Measurements from ENCODE around the gene TRIM10.
"Not testable (repeated sequence)": the region's sequence is repeated elsewhere in the genome, so short reads cannot be mapped to it uniquely, and the experiment has no call there.

The TRIM10 gene

GRCh38 chr6:30171677-30172471 is 10.9 kb upstream of the TRIM10 start:
- H3K4me3 ChIP-seq (ENCODE audit: low read depth, low read length): no peak overlapping the region
- DNase-seq (ENCODE audit: low read depth): no peak
- no peak for TF ChIP-seq CTCF (IDR thresholded peaks at IDR 0.05; ENCODE audit: low read depth, low read length, missing control alignments)

GRCh38 chr6:30169658-30170614 is 8.9 kb upstream of the TRIM10 start:
- H3K4me3 ChIP-seq (ENCODE audit: low read depth, low read length): no peak overlapping the region
- peak; percentile 87 for TF ChIP-seq CTCF (IDR thresholded peaks at IDR 0.05; ENCODE audit: low read depth, low read length, missing control alignments)
- DNase-seq (ENCODE audit: low read depth): no peak

GRCh38 chr6:30168741-30169140 is 7.7 kb upstream of the TRIM10 start:
- TF ChIP-seq CTCF (IDR thresholded peaks at IDR 0.05; ENCODE audit: low read depth, low read length, missing control alignments): no peak
- H3K4me3 ChIP-seq (ENCODE audit: low read depth, low read length): no peak overlapping the region
- DNase-seq (ENCODE audit: low read depth): no peak

- no peak overlapping the region for H3K4me3 ChIP-seq (ENCODE audit: low read depth, low read length)
- DNase-seq (ENCODE audit: low read depth): no peak
- no peak for TF ChIP-seq CTCF (IDR thresholded peaks at IDR 0.05; ENCODE audit: low read depth, low read length, missing control alignments)
Observed at GRCh38 chr6:30167101-30167500, 6.1 kb upstream of the TRIM10 start.

- H3K4me3 ChIP-seq (ENCODE audit: low read depth, low read length); DNase-seq (ENCODE audit: low read depth): not testable (repeated sequence)
Observed at GRCh38 chr6:30165238-30165637, 4.2 kb upstream of the TRIM10 start.

GRCh38 chr6:30164714-30165113 is 3.7 kb upstream of the TRIM10 start:
- DNase-seq (ENCODE audit: low read depth): no peak
- H3K4me3 ChIP-seq (ENCODE audit: low read depth, low read length): no peak overlapping the region
- no peak for TF ChIP-seq CTCF (IDR thresholded peaks at IDR 0.05; ENCODE audit: low read depth, low read length, missing control alignments)

- H3K4me3 ChIP-seq (ENCODE audit: low read depth, low read length): no peak overlapping the region
- no peak for DNase-seq (ENCODE audit: low read depth)
- TF ChIP-seq CTCF (IDR thresholded peaks at IDR 0.05; ENCODE audit: low read depth, low read length, missing control alignments): no peak
Observed at GRCh38 chr6:30163918-30164654, 3.1 kb upstream of the TRIM10 start.

All from GM12864 (cell line).